Gastrocnemius medialis (tissue), 4 donors: ENCODE data around the gene CTU2.

ENCODE experiments used
- POLR2A ChIP-seq, 2 donors: fragments of 450-650 bp; IDR thresholded peaks; one replicate each; pipeline ENCODE4 v1.6.1; 2017; ENCODE audit warnings: antibody characterized with exemption in 2 of 2, mild to moderate bottlenecking in 2 of 2, moderate library complexity in 2 of 2
- TF ChIP-seq, protein P1 (sequence below), 5 experiments: fragments of 450-650 bp in 3 of 5; fragments of 200-600 bp in 2 of 5; sonication (generic) in 2 of 5; IDR thresholded peaks in 4 of 5; conservative IDR thresholded peaks in 1 of 5; 1 replicate in 4 of 5; 2 replicates in 1 of 5; pipeline ENCODE4 v1.5.1; 2016 to 2019; ENCODE audit warnings: antibody characterized with exemption in 5 of 5, mild to moderate bottlenecking in 3 of 5, moderate library complexity in 3 of 5

DNA sequence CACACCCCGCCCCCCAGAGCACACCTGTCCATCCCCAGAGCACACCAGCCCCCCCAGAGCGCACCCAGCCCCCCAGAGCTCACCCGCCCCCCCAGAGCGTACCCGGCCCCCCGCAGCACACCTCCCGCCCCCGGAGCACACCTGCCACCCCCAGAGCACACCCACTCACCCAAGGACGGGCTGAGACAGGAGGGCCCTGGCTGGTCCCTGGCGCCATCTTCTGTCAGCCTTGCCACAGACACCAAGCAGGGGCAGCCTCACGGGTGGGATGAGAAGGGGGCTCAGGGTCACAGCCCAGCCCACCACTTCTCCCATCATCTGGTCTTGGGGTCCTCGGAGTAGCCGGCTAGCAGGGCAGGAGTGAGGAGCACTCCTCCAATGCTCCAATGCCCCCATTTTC is 46.9 kb downstream of the CTU2 start:
- TF ChIP-seq, protein P1, sequence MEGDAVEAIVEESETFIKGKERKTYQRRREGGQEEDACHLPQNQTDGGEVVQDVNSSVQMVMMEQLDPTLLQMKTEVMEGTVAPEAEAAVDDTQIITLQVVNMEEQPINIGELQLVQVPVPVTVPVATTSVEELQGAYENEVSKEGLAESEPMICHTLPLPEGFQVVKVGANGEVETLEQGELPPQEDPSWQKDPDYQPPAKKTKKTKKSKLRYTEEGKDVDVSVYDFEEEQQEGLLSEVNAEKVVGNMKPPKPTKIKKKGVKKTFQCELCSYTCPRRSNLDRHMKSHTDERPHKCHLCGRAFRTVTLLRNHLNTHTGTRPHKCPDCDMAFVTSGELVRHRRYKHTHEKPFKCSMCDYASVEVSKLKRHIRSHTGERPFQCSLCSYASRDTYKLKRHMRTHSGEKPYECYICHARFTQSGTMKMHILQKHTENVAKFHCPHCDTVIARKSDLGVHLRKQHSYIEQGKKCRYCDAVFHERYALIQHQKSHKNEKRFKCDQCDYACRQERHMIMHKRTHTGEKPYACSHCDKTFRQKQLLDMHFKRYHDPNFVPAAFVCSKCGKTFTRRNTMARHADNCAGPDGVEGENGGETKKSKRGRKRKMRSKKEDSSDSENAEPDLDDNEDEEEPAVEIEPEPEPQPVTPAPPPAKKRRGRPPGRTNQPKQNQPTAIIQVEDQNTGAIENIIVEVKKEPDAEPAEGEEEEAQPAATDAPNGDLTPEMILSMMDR (IDR thresholded peaks at IDR 0.05 in 4 of 5, conservative IDR thresholded peaks at IDR 0.05 in 1 of 5), result no peak
- no peak for TF ChIP-seq POLR2A (IDR thresholded peaks at IDR 0.05)
